ENCODE data around the gene PPP1R16B.

PPP1R16B gene

DNA sequence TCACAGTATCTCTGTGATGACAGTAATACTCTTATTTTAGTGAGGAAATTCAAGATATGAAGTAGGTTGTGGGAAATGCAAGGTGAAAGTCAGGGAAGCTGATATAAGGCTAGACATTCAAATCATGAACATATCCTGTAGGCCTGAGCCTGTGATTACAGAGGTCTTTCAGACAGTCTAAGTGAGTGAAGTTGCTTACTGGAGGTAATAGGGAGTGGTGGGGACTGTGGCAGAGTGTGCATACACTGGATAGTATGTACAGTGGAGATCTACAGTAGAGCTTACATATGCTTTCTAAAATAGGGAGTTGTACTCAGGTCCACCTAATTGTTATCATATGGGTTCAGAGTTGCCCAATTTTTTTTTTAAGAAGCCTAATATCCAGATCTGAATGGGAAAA lies 159.8 kb downstream of the PPP1R16B start:
- no peaks in the 10 kb centered on the region for H3K9me2 ChIP-seq (replicated peaks; ENCODE audit: control insufficient read depth, low read length)
- no peaks in the 10 kb centered on the region for H3K9me3 ChIP-seq (ENCODE audit: control insufficient read depth, insufficient read depth, low read length)
- peaks cover 23% of the 10 kb centered on the region for H3K36me3 ChIP-seq (ENCODE audit: control insufficient read depth, low read length)
- no peaks in the 10 kb centered on the region for H3K27me3 ChIP-seq (ENCODE audit: control insufficient read depth, low read length)
- H3K4me3 ChIP-seq (ENCODE audit: low read length): no peak overlapping the region
- H3K4me1 ChIP-seq (ENCODE audit: control insufficient read depth, low read length): peaks cover 22% of the 10 kb centered on the region
- H3K79me2 ChIP-seq (ENCODE audit: control insufficient read depth, low read length): peaks cover 66% of the 10 kb centered on the region
- TF ChIP-seq, protein P1, sequence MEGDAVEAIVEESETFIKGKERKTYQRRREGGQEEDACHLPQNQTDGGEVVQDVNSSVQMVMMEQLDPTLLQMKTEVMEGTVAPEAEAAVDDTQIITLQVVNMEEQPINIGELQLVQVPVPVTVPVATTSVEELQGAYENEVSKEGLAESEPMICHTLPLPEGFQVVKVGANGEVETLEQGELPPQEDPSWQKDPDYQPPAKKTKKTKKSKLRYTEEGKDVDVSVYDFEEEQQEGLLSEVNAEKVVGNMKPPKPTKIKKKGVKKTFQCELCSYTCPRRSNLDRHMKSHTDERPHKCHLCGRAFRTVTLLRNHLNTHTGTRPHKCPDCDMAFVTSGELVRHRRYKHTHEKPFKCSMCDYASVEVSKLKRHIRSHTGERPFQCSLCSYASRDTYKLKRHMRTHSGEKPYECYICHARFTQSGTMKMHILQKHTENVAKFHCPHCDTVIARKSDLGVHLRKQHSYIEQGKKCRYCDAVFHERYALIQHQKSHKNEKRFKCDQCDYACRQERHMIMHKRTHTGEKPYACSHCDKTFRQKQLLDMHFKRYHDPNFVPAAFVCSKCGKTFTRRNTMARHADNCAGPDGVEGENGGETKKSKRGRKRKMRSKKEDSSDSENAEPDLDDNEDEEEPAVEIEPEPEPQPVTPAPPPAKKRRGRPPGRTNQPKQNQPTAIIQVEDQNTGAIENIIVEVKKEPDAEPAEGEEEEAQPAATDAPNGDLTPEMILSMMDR (IDR thresholded peaks at IDR 0.05; ENCODE audit: low read depth, low read length, poor library complexity, severe bottlenecking): no peak
- no peak for TF ChIP-seq EZH2phosphoT487 (IDR thresholded peaks at IDR 0.05; ENCODE audit: borderline replicate concordance, low read length)
- H3K27ac ChIP-seq (ENCODE audit: low read depth, low read length): no peak overlapping the region
- H3K4me2 ChIP-seq (ENCODE audit: low read length): no peak overlapping the region
- H4K20me1 ChIP-seq (ENCODE audit: control insufficient read depth, insufficient read depth, low read depth, low read length): no peaks in the 10 kb centered on the region
- H3F3A ChIP-seq (ENCODE audit: control insufficient read depth, insufficient read depth): peaks cover 7% of the 10 kb centered on the region; the same call in 1 of the 2 replicates

DNA sequence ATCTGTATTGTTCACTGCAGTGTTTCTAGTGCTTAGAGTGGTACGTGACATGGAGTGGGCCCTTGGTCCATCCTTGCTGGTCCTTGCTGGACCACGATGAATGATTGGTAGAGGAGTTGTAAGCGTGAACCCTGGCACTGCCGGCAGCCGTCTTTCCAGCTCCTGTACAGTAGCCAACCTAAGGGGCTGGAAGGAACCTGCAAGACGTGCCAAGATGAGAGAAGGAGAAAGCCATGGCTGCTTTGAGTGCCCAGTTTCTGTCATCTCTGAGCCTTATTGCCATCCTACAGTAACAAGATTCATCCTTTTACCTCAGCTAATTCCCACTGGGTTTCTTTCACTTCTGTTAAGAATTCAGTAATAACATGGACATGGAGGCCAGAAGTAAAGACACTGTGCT lies 162.6 kb downstream of the PPP1R16B start:
- Histone ChIP-seq H3K4me3 (ENCODE audit: low read length) (no peak overlapping the region), H3K9me2 (replicated peaks; ENCODE audit: control insufficient read depth, low read length) (no peaks in the 10 kb centered on the region), H3K27me3 (ENCODE audit: control insufficient read depth, low read length) (no peaks in the 10 kb centered on the region), H3K27ac (ENCODE audit: low read depth, low read length) (no peak overlapping the region), H3K36me3 (ENCODE audit: control insufficient read depth, low read length) (peaks cover 35% of the 10 kb centered on the region), H4K20me1 (ENCODE audit: control insufficient read depth, insufficient read depth, low read depth, low read length) (no peaks in the 10 kb centered on the region), H3K4me2 (ENCODE audit: low read length) (no peak overlapping the region), H3K79me2 (ENCODE audit: control insufficient read depth, low read length) (peaks cover 45% of the 10 kb centered on the region), H3K9me3 (ENCODE audit: control insufficient read depth, insufficient read depth, low read length) (no peaks in the 10 kb centered on the region), H3F3A (ENCODE audit: control insufficient read depth, insufficient read depth) (0 out of 2 replicates have a peak, but pooled peaks cover 2% of the 10 kb centered on the region), H3K4me1 (ENCODE audit: control insufficient read depth, low read length) (peaks cover 10% of the 10 kb centered on the region)
- TF ChIP-seq EZH2phosphoT487 (IDR thresholded peaks at IDR 0.05; ENCODE audit: borderline replicate concordance, low read length): no peak
- TF ChIP-seq, protein P1 (IDR thresholded peaks at IDR 0.05; ENCODE audit: low read depth, low read length, poor library complexity, severe bottlenecking): no peak

DNA sequence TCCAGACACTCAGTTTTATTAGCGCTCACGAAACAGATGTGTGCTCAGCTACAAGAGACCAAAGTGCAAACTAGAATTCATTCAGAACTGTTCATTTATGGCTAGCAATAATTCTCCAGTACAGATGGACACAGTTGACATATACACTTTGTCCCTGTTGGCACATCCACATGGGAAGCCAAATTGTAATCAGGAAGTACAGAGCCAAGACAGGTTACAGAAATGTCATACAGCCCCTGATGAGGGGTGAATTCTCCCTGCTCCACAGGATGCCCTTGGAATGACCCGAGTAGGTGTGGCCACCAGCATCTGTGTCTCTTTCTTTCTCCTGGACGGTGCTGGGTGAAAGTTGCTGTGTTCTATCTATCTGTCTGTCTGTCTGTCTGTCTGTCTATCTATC lies 164.2 kb downstream of the PPP1R16B start:
- Histone ChIP-seq H3K4me3 (ENCODE audit: low read length) (no peak overlapping the region), H3K4me1 (ENCODE audit: control insufficient read depth, low read length) (no peaks in the 10 kb centered on the region), H3K4me2 (ENCODE audit: low read length) (no peak overlapping the region), H3K9me2 (replicated peaks; ENCODE audit: control insufficient read depth, low read length) (no peaks in the 10 kb centered on the region), H3K27me3 (ENCODE audit: control insufficient read depth, low read length) (no peaks in the 10 kb centered on the region), H3K36me3 (ENCODE audit: control insufficient read depth, low read length) (peaks cover 42% of the 10 kb centered on the region), H3F3A (ENCODE audit: control insufficient read depth, insufficient read depth) (no peaks in the 10 kb centered on the region), H3K9me3 (ENCODE audit: control insufficient read depth, insufficient read depth, low read length) (no peaks in the 10 kb centered on the region), H4K20me1 (ENCODE audit: control insufficient read depth, insufficient read depth, low read depth, low read length) (no peaks in the 10 kb centered on the region), H3K79me2 (ENCODE audit: control insufficient read depth, low read length) (peaks cover 28% of the 10 kb centered on the region), H3K27ac (ENCODE audit: low read depth, low read length) (no peak overlapping the region)
- TF ChIP-seq, protein P1 (IDR thresholded peaks at IDR 0.05; ENCODE audit: low read depth, low read length, poor library complexity, severe bottlenecking): no peak
- no peak for TF ChIP-seq EZH2phosphoT487 (IDR thresholded peaks at IDR 0.05; ENCODE audit: borderline replicate concordance, low read length)
